HFFc6 (cell line): Measurements from ENCODE around the gene TBC1D9. TPM values are rescaled to one million over a fixed set of nuclear protein-coding genes. Genes with fewer than 3 reads are reported as not detected.

Experiments
- DNase-seq: peaks from one replicate; pipeline ENCODE4 v3.0.0-alpha.2; 2018
- H3K27ac Mint-ChIP-seq: 2 replicates; pipeline ENCODE4 v1.8.0; 2020; ENCODE audit warnings: mild to moderate bottlenecking, mixed read lengths
- H3K27me3 Mint-ChIP-seq: 2 replicates; pipeline ENCODE4 v1.8.0; 2021; ENCODE audit warnings: mild to moderate bottlenecking, moderate library complexity, mixed read lengths; ENCODE audit not compliant: insufficient read depth
- H3K36me3 Mint-ChIP-seq: 2 replicates; pipeline ENCODE4 v1.8.0; 2021; ENCODE audit warnings: low read depth, mixed read lengths
- H3K4me1 Mint-ChIP-seq: 2 replicates; pipeline ENCODE4 v1.8.0; 2020; ENCODE audit warnings: low read depth, mixed read lengths
- H3K4me3 Mint-ChIP-seq: 2 replicates; pipeline ENCODE4 v1.8.0; 2020; ENCODE audit warnings: mild to moderate bottlenecking, moderate library complexity, mixed read lengths
- H3K9me3 Mint-ChIP-seq: 2 replicates; pipeline ENCODE4 v1.8.0; 2020; ENCODE audit warnings: mild to moderate bottlenecking, mixed read lengths
- total RNA-seq, 6 experiments: library from RNA; stranded (reverse); fragmentation: NEBNext Ultra II Directional; extraction: Animal tissue kit (Norgen Biotek cat#: 25700); gene quantifications; 2 replicates in 1 of 6; 3 replicates in 5 of 6; pipeline ENCODE4 v1.2.3, GENCODE V29; 2021
- TF ChIP-seq, protein P1 (sequence below): fragments of 200-600 bp; sonication (generic); IDR thresholded peaks from 2 replicates; pipeline ENCODE4 v1.5.0; 2021; ENCODE audit warnings: antibody characterized with exemption, mild to moderate bottlenecking

TBC1D9 gene
- total RNA-seq, 6 experiments from 2014 or later: 16.3 to 18.8 (median 18.1) TPM

DNA sequence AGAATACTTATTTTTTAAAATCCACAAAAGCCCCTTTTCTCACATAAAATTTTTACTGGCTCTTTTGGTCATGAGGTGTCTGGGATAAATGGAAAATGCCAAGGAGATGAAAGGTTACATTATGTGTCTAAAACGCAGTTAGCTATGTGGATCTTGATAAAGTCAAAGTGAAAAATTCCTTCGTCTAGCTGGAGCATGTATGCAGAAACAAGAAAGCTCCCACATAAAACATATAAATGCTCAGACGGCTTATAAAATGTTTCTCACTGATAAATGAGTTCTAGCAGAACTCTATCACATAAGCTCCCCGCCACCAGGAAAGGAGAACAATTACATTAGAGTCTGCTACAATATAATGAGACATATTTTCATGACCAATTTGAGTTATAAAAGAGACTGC, 83.8 kb downstream of the TBC1D9 start:
- Mint-ChIP-seq H3K36me3 (peaks cover 15% of the 10 kb centered on the region; the same call in 1 of the 2 replicates), H3K4me1 (peaks cover 20% of the 10 kb centered on the region), H3K9me3 (no peaks in the 10 kb centered on the region), H3K4me3 (no peak overlapping the region), H3K27me3 (no peaks in the 10 kb centered on the region), H3K27ac (no peak overlapping the region)
- TF ChIP-seq, protein P1, sequence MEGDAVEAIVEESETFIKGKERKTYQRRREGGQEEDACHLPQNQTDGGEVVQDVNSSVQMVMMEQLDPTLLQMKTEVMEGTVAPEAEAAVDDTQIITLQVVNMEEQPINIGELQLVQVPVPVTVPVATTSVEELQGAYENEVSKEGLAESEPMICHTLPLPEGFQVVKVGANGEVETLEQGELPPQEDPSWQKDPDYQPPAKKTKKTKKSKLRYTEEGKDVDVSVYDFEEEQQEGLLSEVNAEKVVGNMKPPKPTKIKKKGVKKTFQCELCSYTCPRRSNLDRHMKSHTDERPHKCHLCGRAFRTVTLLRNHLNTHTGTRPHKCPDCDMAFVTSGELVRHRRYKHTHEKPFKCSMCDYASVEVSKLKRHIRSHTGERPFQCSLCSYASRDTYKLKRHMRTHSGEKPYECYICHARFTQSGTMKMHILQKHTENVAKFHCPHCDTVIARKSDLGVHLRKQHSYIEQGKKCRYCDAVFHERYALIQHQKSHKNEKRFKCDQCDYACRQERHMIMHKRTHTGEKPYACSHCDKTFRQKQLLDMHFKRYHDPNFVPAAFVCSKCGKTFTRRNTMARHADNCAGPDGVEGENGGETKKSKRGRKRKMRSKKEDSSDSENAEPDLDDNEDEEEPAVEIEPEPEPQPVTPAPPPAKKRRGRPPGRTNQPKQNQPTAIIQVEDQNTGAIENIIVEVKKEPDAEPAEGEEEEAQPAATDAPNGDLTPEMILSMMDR: no peak
- no peak for DNase-seq

DNA sequence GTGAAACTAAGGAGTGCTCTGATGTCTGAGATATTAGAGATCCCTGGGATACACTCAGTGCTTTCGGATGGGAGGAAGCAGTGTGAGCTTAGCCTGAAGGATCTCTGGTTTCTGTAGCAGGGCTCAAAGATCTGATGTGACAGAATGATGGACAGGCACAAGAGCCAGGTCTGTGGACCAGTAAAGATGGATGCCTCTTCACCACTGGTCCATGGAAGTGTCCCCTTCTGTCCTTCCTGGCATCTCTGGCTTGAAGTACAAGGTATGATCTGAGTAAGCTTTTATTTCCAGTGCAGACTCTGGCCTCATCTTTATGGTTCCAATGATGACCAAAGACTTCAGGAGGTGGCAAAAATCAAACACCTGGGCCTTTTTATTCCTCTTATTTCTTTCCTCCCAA, 88.1 kb downstream of the TBC1D9 start:
- no peak overlapping the region; the same call in 1 of the 2 replicates for H3K27ac Mint-ChIP-seq
- no peak for DNase-seq
- no peak overlapping the region for H3K4me3 Mint-ChIP-seq
- H3K4me1 Mint-ChIP-seq: no peaks in the 10 kb centered on the region; the same call in 1 of the 2 replicates
- H3K9me3 Mint-ChIP-seq: no peaks in the 10 kb centered on the region
- TF ChIP-seq, protein P1: no peak
- no peaks in the 10 kb centered on the region for H3K27me3 Mint-ChIP-seq
- peaks cover 25% of the 10 kb centered on the region for H3K36me3 Mint-ChIP-seq

DNA sequence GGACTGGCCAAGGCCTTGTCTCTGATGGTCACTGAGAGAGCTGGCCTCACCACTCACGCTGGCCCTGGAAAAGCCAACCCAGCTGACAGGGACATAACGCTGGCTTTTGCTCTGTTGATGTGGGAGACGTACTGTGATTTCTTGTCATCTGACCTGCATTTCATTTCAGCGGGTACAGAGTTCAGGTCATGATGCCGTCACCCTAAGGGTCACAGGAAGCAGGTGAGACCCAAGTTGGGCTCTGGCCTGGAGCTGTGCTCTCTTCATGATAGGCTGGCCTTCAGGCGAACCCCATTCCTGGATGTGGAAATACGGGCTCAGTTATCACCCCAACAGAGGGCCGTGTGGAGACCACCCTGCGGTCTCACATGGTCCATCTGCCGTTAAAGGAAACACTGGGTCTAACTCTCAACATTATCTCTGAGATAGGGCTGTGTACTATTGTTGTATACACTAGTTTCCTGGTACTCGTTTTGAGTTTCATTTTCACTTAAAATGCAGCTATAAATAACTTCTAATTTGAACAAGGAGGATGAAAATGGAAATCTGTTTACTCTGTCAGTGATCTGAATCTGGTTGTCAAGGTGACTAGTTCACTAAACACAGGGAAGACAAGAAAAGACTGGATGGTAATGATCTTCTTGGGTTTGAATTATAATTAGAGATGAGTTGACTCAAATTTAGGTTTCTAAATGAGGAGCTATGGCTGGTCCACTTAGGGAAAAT, 89.1 kb downstream of the TBC1D9 start:
- Mint-ChIP-seq H3K27ac (peak overlapping the region; percentile 42), H3K4me3 (no peak overlapping the region), H3K27me3 (no peaks in the 10 kb centered on the region), H3K36me3 (peaks cover 25% of the 10 kb centered on the region), H3K4me1 (peaks cover 8% of the 10 kb centered on the region), H3K9me3 (no peaks in the 10 kb centered on the region)
- TF ChIP-seq, protein P1: no peak
- no peak for DNase-seq

DNA sequence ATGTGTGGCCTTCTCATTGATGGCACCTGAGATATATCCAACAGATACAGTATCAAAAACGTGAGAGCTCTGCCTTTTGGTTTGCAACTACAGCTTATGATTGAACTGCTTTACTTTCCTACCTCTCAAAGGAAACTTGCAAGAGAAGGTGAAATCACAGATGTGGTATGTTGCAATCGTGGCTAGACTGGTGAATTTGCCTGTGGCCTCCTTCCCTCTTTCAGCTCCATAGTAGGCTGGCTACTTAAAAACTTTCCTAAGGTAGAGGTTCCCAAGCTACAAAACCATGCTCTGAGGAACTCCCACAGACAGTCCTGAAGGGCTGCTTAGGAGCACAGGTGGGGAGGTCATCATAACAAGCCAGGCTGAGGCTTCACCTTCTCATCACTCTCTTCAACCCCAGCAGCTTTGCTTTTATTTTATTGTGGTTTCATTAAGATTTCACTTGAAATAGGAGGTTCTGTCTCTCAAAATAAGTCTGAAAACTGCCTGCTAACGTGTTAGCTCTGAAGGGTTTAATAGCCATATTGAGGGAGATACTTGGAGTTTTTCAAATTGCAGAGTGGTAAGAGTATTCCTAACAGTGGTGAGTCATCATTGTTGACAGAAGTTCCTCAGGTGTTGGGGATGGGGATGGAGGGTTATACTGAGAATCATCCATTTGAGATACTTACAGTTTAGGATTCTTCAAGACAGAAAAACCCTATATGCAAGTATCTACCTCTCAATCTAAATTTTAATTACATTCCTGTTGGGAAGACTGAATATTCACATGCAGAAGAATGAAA, 93.9 kb downstream of the TBC1D9 start:
- Mint-ChIP-seq H3K36me3 (peaks cover 13% of the 10 kb centered on the region), H3K27me3 (no peaks in the 10 kb centered on the region), H3K27ac (no peak overlapping the region), H3K9me3 (no peaks in the 10 kb centered on the region), H3K4me3 (no peak overlapping the region), H3K4me1 (peaks cover 10% of the 10 kb centered on the region)
- no peak for DNase-seq
- TF ChIP-seq, protein P1: no peak

DNA sequence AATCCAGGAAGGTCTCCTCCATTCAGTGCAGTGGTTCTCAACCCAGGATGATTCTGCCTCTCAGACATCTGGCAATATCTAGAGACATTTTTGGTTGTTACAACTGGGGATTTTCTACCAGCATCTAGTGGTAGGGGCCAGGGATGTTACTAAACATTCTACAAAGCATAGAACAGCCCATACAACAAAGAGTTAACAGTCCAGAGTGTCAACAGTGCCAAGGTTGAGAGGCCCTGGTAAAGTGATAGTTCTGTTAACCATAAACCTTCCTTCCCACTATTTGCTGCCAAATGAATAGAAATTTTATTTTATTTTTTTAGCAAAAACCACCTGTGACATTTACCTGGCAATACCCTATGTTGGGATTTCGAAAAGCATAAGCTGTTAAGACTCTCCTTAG, 94.6 kb downstream of the TBC1D9 start:
- Mint-ChIP-seq H3K36me3 (peaks cover 12% of the 10 kb centered on the region), H3K4me1 (peaks cover 10% of the 10 kb centered on the region), H3K9me3 (no peaks in the 10 kb centered on the region), H3K27ac (no peak overlapping the region), H3K27me3 (no peaks in the 10 kb centered on the region), H3K4me3 (no peak overlapping the region)
- no peak for DNase-seq
- TF ChIP-seq, protein P1: no peak
